GM13976 (cell line): ENCODE measurements around the gene FOXA1.

Experiments used
- DNase-seq: peaks from one replicate; pipeline ENCODE4 v3.0.0; 2012; ENCODE audit warnings: low spot score
- in situ Hi-C: fragments of 300-500 bp; cut with MboI; formaldehyde crosslinking; loops from one replicate; pipeline ENCODE4 v1.12.0; 2022; ENCODE audit warnings: low sequenced_read_pairs, mixed read lengths, inconsistent platforms; ENCODE audit not compliant: unreplicated experiment
- TF ChIP-seq, protein P1 (sequence below): IDR thresholded peaks from 2 replicates; pipeline ENCODE4 v1.5.1; 2012; ENCODE audit warnings: borderline replicate concordance, mild to moderate bottlenecking; ENCODE audit not compliant: insufficient read depth; ENCODE audit errors: extremely low read depth, missing control alignments, control extremely low read depth

FOXA1 gene

GRCh38 chr14:37617864-37618365, 22.9 kb upstream of the FOXA1 start:
- TF ChIP-seq, protein P1, sequence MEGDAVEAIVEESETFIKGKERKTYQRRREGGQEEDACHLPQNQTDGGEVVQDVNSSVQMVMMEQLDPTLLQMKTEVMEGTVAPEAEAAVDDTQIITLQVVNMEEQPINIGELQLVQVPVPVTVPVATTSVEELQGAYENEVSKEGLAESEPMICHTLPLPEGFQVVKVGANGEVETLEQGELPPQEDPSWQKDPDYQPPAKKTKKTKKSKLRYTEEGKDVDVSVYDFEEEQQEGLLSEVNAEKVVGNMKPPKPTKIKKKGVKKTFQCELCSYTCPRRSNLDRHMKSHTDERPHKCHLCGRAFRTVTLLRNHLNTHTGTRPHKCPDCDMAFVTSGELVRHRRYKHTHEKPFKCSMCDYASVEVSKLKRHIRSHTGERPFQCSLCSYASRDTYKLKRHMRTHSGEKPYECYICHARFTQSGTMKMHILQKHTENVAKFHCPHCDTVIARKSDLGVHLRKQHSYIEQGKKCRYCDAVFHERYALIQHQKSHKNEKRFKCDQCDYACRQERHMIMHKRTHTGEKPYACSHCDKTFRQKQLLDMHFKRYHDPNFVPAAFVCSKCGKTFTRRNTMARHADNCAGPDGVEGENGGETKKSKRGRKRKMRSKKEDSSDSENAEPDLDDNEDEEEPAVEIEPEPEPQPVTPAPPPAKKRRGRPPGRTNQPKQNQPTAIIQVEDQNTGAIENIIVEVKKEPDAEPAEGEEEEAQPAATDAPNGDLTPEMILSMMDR = no peak
- no peak for DNase-seq
- in situ Hi-C loops = no loop called here

- in situ Hi-C loops = no loop called here
- DNase-seq = no peak
- TF ChIP-seq, protein P1 = no peak
Measured at GRCh38 chr14:37616853-37617252, 21.8 kb upstream of the FOXA1 start.

GRCh38 chr14:37615582-37616289, 20.7 kb upstream of the FOXA1 start:
- in situ Hi-C loops = no loop called here
- no peak for DNase-seq
- TF ChIP-seq, protein P1 = no peak

DNA sequence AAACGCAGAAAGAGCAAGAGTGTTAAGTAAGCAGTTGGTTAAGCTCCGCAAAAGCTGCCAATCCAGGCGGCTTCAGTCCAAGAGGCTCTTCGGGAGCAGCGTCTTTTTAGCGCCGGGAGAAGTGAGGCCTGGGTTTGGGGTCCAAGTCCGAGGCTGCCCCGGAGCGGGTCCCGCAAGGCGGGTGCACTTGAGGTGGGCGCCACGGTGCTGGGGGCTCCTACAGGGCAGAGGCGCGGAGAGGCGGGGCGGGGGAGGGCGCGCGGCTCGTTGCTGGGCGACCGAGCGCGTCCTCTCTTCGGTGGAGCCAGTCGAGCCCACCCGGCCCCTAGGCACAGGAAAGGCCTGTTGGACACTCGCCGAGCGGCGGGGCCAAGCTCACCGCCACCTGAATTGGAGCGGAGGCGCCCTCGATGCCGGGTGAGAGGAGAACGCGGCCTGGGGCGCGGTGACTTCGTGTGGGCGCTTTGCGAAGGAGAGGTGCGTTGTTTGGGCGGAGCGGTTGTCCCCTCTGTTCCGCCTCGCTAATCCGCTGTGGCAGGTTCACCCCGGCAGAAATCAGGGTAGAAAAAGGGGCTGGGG, 16.0 kb upstream of the FOXA1 start:
- DNase-seq = no peak
- TF ChIP-seq, protein P1 = no peak
- in situ Hi-C loops = no loop called here

DNA sequence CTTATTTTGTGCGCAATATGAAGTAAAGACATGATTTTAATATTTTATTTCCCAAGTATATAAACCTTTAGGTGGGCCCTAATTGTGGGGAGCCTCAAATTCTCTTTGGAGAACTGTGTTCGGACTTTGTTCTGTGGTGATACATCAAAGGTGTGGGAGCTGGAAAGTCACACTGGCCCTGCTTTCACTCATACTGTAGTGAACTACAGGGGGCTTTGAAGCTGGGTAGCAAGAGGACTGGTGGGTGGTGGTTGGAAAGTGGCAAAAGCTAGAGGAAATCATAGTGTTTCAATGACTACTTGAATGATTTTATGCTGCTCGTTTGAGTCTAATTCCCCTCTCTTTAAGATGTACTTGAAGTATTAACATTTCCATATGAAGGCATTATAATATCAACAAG, 13.6 kb upstream of the FOXA1 start:
- TF ChIP-seq, protein P1 = no peak
- DNase-seq = no peak
- in situ Hi-C loops = no loop called here

DNA sequence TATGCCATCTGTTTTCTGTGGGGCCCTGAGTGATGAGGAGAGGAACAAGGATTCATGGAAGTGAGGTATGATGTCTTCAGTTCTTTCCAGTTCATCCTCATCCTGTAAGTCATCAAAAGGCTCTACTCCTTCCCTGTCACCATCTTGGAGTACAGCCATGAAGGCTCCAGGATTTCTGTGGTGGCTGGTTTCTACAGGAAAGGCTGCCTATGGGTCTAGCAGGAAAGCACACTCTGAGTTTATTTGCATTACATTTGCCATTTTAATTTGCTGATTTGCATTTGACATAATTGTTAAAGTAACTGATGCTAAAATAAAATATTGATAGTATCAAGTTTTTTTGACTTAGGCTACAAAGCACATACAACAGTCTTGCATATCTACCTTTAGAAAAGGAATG, 11.6 kb upstream of the FOXA1 start:
- DNase-seq = no peak
- in situ Hi-C loops = no loop called here
- TF ChIP-seq, protein P1 = no peak

DNA sequence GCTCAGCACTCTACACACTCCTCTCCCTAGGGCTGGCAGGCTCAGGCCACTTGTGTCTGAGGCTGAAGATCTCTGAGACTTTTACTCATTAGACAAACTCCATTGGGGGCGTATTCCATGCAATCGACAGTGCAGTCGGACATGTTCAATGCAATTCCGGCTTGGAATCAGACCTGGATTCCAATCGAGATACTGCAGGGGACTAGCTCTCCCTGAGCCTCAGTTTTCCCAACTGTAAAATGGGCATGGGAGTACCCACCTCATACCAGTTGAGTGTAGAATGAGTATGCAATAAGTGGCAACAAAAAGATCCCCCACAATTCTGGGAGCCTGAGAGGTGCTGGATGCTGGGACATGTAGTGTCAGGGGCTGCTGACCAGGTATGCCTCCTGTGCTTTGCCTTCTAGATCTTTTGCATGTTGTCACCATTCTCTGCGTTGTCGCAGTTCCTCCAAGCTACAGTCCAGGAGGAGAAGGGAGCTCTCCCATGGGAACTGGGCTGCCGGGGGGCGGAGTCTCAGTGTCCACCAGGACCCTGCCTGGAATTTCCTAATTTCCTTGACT, 8.7 kb upstream of the FOXA1 start:
- no peak for DNase-seq
- in situ Hi-C loops = no loop called here
- TF ChIP-seq, protein P1 = no peak
